Activated B cell treated with CpG ODN at 0.5 μM for 24 hours (primary cell): Measurements from ENCODE around the gene BCAS1. TPM values are rescaled to one million over a fixed set of nuclear protein-coding genes. Genes with fewer than 3 reads are reported as not detected.

Experiments
- ATAC-seq: fragments of 200-7000 bp; cut with Tn5 transposase; one replicate; pipeline ENCODE4 v1.10.0; 2021; ENCODE audit warnings: low read depth, mild to moderate bottlenecking, moderate library complexity
- CTCF ChIA-PET: fragments of 350-600 bp; sonication (Branson Sonifier 250); formaldehyde crosslinking; loops from one replicate; lab custom pipeline; 2021; ENCODE audit warnings: antibody characterized with exemption; lab: Charles Lee
- POLR2A ChIA-PET: fragments of 350-600 bp; sonication (Branson Sonifier 250); formaldehyde crosslinking; loops from one replicate; lab custom pipeline; 2021; ENCODE audit warnings: antibody characterized with exemption; lab: Charles Lee
- DNase-seq: peaks from one replicate; pipeline ENCODE4 v3.0.0; 2022
- H3K27ac Mint-ChIP-seq: one replicate; pipeline ENCODE4 v1.8.0; 2020; ENCODE audit warnings: mixed read lengths
- H3K27me3 Mint-ChIP-seq: one replicate; pipeline ENCODE4 v1.8.0; 2021; ENCODE audit warnings: mixed read lengths
- H3K36me3 Mint-ChIP-seq: one replicate; pipeline ENCODE4 v1.8.0; 2021; ENCODE audit warnings: low read depth, mixed read lengths
- H3K4me1 Mint-ChIP-seq: one replicate; pipeline ENCODE4 v1.8.0; 2021; ENCODE audit warnings: mixed read lengths
- H3K4me3 Mint-ChIP-seq: one replicate; pipeline ENCODE4 v1.8.0; 2020; ENCODE audit warnings: mild to moderate bottlenecking, mixed read lengths
- H3K9me3 Mint-ChIP-seq: one replicate; pipeline ENCODE4 v1.8.0; 2020; ENCODE audit warnings: mixed read lengths
- intact Hi-C: fragments of 100-400 bp; cut with micrococcal nuclease; formaldehyde crosslinking; loops from one replicate; pipeline ENCODE4 v1.15.1; 2024
- total RNA-seq: library from RNA; stranded (reverse); gene quantifications from 2 replicates; pipeline ENCODE4 v1.2.3, GENCODE V29; 2022
- TF ChIP-seq, protein P1 (sequence below): fragments of 200-600 bp; IDR thresholded peaks from one replicate; pipeline ENCODE4 v1.8.0; 2022; ENCODE audit warnings: antibody characterized with exemption, mild to moderate bottlenecking

BCAS1 gene
- total RNA-seq, 1 donor from 2014 or later, result 1.7 TPM

DNA sequence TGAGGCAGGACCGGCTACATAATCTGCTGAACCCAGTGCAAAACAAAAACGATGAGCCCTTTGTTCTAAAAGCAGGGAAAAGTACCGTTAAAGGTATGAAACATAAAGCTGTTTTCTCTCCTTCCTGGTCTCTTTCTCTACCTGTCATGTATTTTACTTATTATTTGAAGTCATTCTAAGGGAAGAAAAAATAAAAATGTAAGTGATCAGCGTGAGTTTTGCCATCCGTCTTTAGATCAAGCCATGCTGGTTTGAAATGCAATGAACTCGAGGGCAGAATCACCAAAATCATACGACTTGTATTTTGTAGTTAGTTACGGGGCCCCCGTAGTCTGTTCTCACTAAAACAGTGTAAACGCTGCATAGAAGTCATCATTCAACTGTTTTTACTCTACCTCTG is 2.9 kb upstream of the BCAS1 start:
- Mint-ChIP-seq H3K27me3 (no peaks in the 10 kb centered on the region), H3K9me3 (no peaks in the 10 kb centered on the region), H3K36me3 (no peaks in the 10 kb centered on the region), H3K27ac (no peak overlapping the region), H3K4me3 (no peak overlapping the region), H3K4me1 (peaks cover 4% of the 10 kb centered on the region)
- no peak for ATAC-seq
- ChIA-PET CTCF (no interaction called here), POLR2A (no interaction called here)
- TF ChIP-seq, protein P1, sequence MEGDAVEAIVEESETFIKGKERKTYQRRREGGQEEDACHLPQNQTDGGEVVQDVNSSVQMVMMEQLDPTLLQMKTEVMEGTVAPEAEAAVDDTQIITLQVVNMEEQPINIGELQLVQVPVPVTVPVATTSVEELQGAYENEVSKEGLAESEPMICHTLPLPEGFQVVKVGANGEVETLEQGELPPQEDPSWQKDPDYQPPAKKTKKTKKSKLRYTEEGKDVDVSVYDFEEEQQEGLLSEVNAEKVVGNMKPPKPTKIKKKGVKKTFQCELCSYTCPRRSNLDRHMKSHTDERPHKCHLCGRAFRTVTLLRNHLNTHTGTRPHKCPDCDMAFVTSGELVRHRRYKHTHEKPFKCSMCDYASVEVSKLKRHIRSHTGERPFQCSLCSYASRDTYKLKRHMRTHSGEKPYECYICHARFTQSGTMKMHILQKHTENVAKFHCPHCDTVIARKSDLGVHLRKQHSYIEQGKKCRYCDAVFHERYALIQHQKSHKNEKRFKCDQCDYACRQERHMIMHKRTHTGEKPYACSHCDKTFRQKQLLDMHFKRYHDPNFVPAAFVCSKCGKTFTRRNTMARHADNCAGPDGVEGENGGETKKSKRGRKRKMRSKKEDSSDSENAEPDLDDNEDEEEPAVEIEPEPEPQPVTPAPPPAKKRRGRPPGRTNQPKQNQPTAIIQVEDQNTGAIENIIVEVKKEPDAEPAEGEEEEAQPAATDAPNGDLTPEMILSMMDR, result no peak
- DNase-seq, result no peak
- intact Hi-C loops, result no loop called here

DNA sequence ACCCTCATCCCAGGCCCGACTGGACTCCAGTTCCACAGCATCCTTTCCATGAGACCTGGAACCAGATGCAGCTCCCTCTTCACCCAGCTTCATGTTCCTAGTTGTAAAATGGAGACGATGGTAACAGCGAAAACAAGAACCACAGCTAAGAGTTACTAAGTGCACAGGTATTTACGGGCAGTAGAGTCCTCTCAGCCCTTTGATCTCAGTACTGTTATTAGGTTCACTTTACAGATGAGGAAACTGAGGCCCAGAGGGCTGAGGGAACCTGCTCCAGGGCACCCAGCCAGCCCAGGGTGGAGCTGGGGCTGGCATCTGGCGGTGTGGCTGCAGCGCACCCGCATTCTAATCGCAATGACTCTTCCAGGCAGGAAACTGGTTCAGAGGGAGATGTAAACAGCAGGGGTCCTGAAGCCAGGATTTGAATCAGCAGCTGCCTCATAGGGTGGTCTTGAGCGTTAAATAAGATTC is 858 bp downstream of the BCAS1 start:
- Mint-ChIP-seq H3K36me3 (no peaks in the 10 kb centered on the region), H3K27ac (no peak overlapping the region), H3K27me3 (no peaks in the 10 kb centered on the region), H3K4me1 (peaks cover 11% of the 10 kb centered on the region), H3K9me3 (no peaks in the 10 kb centered on the region), H3K4me3 (no peak overlapping the region)
- DNase-seq, result no peak
- no peak for ATAC-seq
- intact Hi-C loops, result loop anchor here (10.0 kb wide), 1 partner anchor 155 kb away; no protein-coding TSS in a partner anchor
- ChIA-PET CTCF (no interaction called here), POLR2A (interaction anchor here (0.9 kb wide), 1 partner anchor 9 kb away, joined by 3 read pairs; no protein-coding TSS in a partner anchor)
- TF ChIP-seq, protein P1, result no peak

DNA sequence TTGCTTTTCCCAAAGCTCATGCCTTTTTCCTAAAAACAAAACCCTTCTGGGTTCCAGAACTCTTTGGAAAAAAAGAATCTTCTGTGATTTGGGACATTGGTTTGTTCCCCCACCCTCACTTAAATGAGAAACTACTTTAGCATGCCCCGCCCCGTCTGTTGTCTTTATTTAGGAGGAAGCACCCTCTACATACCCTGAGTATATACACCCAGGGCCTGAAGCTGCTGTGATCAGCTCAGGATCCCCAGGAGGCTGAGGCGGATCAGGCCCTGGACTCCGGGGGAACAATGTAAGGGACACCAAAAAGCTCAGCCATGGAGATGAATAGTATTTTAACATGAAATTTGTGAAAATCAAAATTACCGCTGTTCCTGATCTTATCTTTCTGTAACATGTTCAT is 1.4 kb downstream of the BCAS1 start:
- Mint-ChIP-seq H3K27me3 (no peaks in the 10 kb centered on the region), H3K36me3 (no peaks in the 10 kb centered on the region)

GRCh38 chr20:54068495-54068894 is 1.9 kb downstream of the BCAS1 start:
- DNase-seq (no peak), ATAC-seq (no peak)
- ChIA-PET CTCF (no interaction called here), POLR2A (interaction anchor here (0.9 kb wide), 1 partner anchor 8 kb away, joined by 3 read pairs; no protein-coding TSS in a partner anchor)
- Mint-ChIP-seq H3K4me1 (peaks cover 22% of the 10 kb centered on the region), H3K36me3 (no peaks in the 10 kb centered on the region), H3K27ac (no peak overlapping the region), H3K27me3 (no peaks in the 10 kb centered on the region), H3K9me3 (no peaks in the 10 kb centered on the region), H3K4me3 (no peak overlapping the region)
- intact Hi-C loops, result loop anchor here (10.0 kb wide), 1 partner anchor 154 kb away; no protein-coding TSS in a partner anchor
- TF ChIP-seq, protein P1, result no peak

More for the DNA sequence above, 1.4 kb downstream of the BCAS1 start:
- peaks cover 17% of the 10 kb centered on the region for H3K4me1 Mint-ChIP-seq
- H3K4me3 Mint-ChIP-seq, result no peak overlapping the region
- no peak for DNase-seq
- ChIA-PET CTCF (no interaction called here), POLR2A (interaction anchor here (0.9 kb wide), 1 partner anchor 9 kb away, joined by 3 read pairs; no protein-coding TSS in a partner anchor)
- TF ChIP-seq, protein P1, result no peak
- intact Hi-C loops, result loop anchor here (10.0 kb wide), 1 partner anchor 154 kb away; no protein-coding TSS in a partner anchor
- H3K9me3 Mint-ChIP-seq, result no peaks in the 10 kb centered on the region
- H3K27ac Mint-ChIP-seq, result no peak overlapping the region
- no peak for ATAC-seq

GRCh38 chr20:54067606-54068174 is 2.7 kb downstream of the BCAS1 start:
- Mint-ChIP-seq H3K4me3 (no peak overlapping the region), H3K27me3 (no peaks in the 10 kb centered on the region), H3K9me3 (no peaks in the 10 kb centered on the region), H3K36me3 (no peaks in the 10 kb centered on the region), H3K27ac (no peak overlapping the region), H3K4me1 (peaks cover 25% of the 10 kb centered on the region)
- ATAC-seq (no peak), DNase-seq (no peak)
- POLR2A ChIA-PET, result no interaction called here
- TF ChIP-seq, protein P1, result no peak
- CTCF ChIA-PET, result no interaction called here
- intact Hi-C loops, result loop anchor here (10.0 kb wide), 1 partner anchor 153 kb away; no protein-coding TSS in a partner anchor
